Muscle of arm (tissue), 12 donors: Measurements from ENCODE around the gene RBFOX1. TPM values are rescaled to one million over a fixed set of nuclear protein-coding genes. Genes with fewer than 3 reads are reported as not detected.

Source experiments
- DNase-seq: peaks from one replicate; pipeline ENCODE4 v3.0.0-alpha.2; 2013
- polyA plus RNA-seq, 12 donors: library from polyadenylated mRNA; unstranded; fragments of 120-200 nt; gene quantifications; one replicate each; pipeline ENCODE4 v1.2.1, GENCODE V29; 2013; ENCODE audit not compliant: insufficient read length in 12 of 12

The RBFOX1 gene
- polyA plus RNA-seq, 12 donors: 30.4 to 81.1 (median 58.0) TPM; not detected in 1

GRCh38 chr16:7333180-7333725 lies 608 bp downstream of the RBFOX1 start:
- DNase-seq: no peak

- DNase-seq: no peak
These were observed 2.3 kb downstream of the RBFOX1 start for GRCh38 chr16:7334801-7335560.

- no peak for DNase-seq
These were observed 3.5 kb downstream of the RBFOX1 start for GRCh38 chr16:7335991-7336634.

- DNase-seq: no peak
These were observed 4.1 kb downstream of the RBFOX1 start for GRCh38 chr16:7336742-7337141.

GRCh38 chr16:7338826-7339225 lies 6.2 kb downstream of the RBFOX1 start:
- DNase-seq: no peak

- no peak for DNase-seq
These were observed 7.1 kb downstream of the RBFOX1 start for GRCh38 chr16:7339700-7340099.

- DNase-seq: no peak
These were observed 8.3 kb downstream of the RBFOX1 start for GRCh38 chr16:7340938-7341337.

GRCh38 chr16:7342598-7342997 lies 10.0 kb downstream of the RBFOX1 start:
- no peak for DNase-seq

GRCh38 chr16:7343243-7343642 lies 10.6 kb downstream of the RBFOX1 start:
- DNase-seq: no peak

GRCh38 chr16:7344830-7345780 lies 12.5 kb downstream of the RBFOX1 start:
- DNase-seq: no peak

GRCh38 chr16:7350806-7351205 lies 18.2 kb downstream of the RBFOX1 start:
- DNase-seq: no peak

- DNase-seq: peak; percentile 45
These were observed 19.2 kb downstream of the RBFOX1 start for GRCh38 chr16:7351610-7352510.

GRCh38 chr16:7355758-7356157 lies 23.1 kb downstream of the RBFOX1 start:
- no peak for DNase-seq

GRCh38 chr16:7361416-7362129 lies 28.9 kb downstream of the RBFOX1 start:
- no peak for DNase-seq

GRCh38 chr16:7362231-7362630 lies 29.6 kb downstream of the RBFOX1 start:
- DNase-seq: no peak

- DNase-seq: peak; percentile 58
These were observed 31.1 kb downstream of the RBFOX1 start for GRCh38 chr16:7363422-7364417.

- DNase-seq: no peak
These were observed 33.4 kb downstream of the RBFOX1 start for GRCh38 chr16:7366041-7366440.

- DNase-seq: no peak
These were observed 34.6 kb downstream of the RBFOX1 start for GRCh38 chr16:7366993-7367880.
